Measurements from ENCODE around the gene ELAVL2.

Gene ELAVL2

GRCh38 chr9:23771746-23772384 is 54.2 kb downstream of the ELAVL2 start:
- no peak for DNase-seq (ENCODE audit: low read depth, low spot score)

GRCh38 chr9:23769307-23769935 is 56.6 kb downstream of the ELAVL2 start:
- no peak for DNase-seq (ENCODE audit: low read depth, low spot score)

GRCh38 chr9:23768861-23769260 is 57.2 kb downstream of the ELAVL2 start:
- DNase-seq (ENCODE audit: low read depth, low spot score) = no peak

GRCh38 chr9:23766613-23767012 is 59.4 kb downstream of the ELAVL2 start:
- DNase-seq (ENCODE audit: low read depth, low spot score) = no peak

GRCh38 chr9:23765561-23765960 is 60.5 kb downstream of the ELAVL2 start:
- DNase-seq (ENCODE audit: low read depth, low spot score) = no peak

GRCh38 chr9:23764219-23764618 is 61.8 kb downstream of the ELAVL2 start:
- DNase-seq (ENCODE audit: low read depth, low spot score) = no peak

GRCh38 chr9:23754551-23754950 is 71.5 kb downstream of the ELAVL2 start:
- no peak for DNase-seq (ENCODE audit: low read depth, low spot score)

- DNase-seq (ENCODE audit: low read depth, low spot score) = no peak
Observed at GRCh38 chr9:23752859-23753258, 73.2 kb downstream of the ELAVL2 start.

GRCh38 chr9:23751633-23752032 is 74.4 kb downstream of the ELAVL2 start:
- no peak for DNase-seq (ENCODE audit: low read depth, low spot score)

GRCh38 chr9:23750808-23751207 is 75.2 kb downstream of the ELAVL2 start:
- DNase-seq (ENCODE audit: low read depth, low spot score) = no peak

- no peak for DNase-seq (ENCODE audit: low read depth, low spot score)
Observed at GRCh38 chr9:23747088-23748075, 78.7 kb downstream of the ELAVL2 start.

GRCh38 chr9:23746317-23746716 is 79.7 kb downstream of the ELAVL2 start:
- DNase-seq (ENCODE audit: low read depth, low spot score) = no peak

- DNase-seq (ENCODE audit: low read depth, low spot score) = no peak
Observed at GRCh38 chr9:23743036-23743435, 83.0 kb downstream of the ELAVL2 start.

GRCh38 chr9:23741351-23741750 is 84.7 kb downstream of the ELAVL2 start:
- no peak for DNase-seq (ENCODE audit: low read depth, low spot score)

- no peak for DNase-seq (ENCODE audit: low read depth, low spot score)
Observed at GRCh38 chr9:23740531-23740930, 85.5 kb downstream of the ELAVL2 start.

GRCh38 chr9:23739753-23740152 is 86.3 kb downstream of the ELAVL2 start:
- DNase-seq (ENCODE audit: low read depth, low spot score) = no peak

- DNase-seq (ENCODE audit: low read depth, low spot score) = no peak
Observed at GRCh38 chr9:23736293-23736692, 89.7 kb downstream of the ELAVL2 start.

- no peak for DNase-seq (ENCODE audit: low read depth, low spot score)
Observed at GRCh38 chr9:23733495-23734078, 92.5 kb downstream of the ELAVL2 start.

- DNase-seq (ENCODE audit: low read depth, low spot score) = no peak
Observed at GRCh38 chr9:23731353-23731752, 94.7 kb downstream of the ELAVL2 start.

- no peak for DNase-seq (ENCODE audit: low read depth, low spot score)
Observed at GRCh38 chr9:23730364-23730763, 95.7 kb downstream of the ELAVL2 start.

- DNase-seq (ENCODE audit: low read depth, low spot score) = no peak
Observed at GRCh38 chr9:23728736-23729135, 97.3 kb downstream of the ELAVL2 start.
